Liver (tissue), 9 donors: ENCODE data around the gene ATP2C1. TPM values are rescaled to one million over a fixed set of nuclear protein-coding genes. Genes with fewer than 3 reads are reported as not detected.

Experiments
- DNase-seq: peaks from one replicate; pipeline ENCODE4 v3.0.0-alpha.2; 2017; ENCODE audit warnings: low spot score
- H3K27ac ChIP-seq, 2 donors: one replicate each; pipeline ENCODE4 v1.7.0; 2013; ENCODE audit warnings: inconsistent platforms in 2 of 2, low read length in 2 of 2, control low read depth in 1 of 2, low read depth in 1 of 2, mild to moderate bottlenecking in 1 of 2
- H3K27me3 ChIP-seq, 4 donors: one replicate each; pipeline versions ENCODE4 v1.6.1 to v1.7.0; 2013; ENCODE audit warnings: low read length in 3 of 4, inconsistent platforms in 1 of 4, mild to moderate bottlenecking in 1 of 4, moderate library complexity in 1 of 4; ENCODE audit not compliant: control insufficient read depth in 4 of 4, insufficient read depth in 4 of 4
- H3K36me3 ChIP-seq, 4 donors: one replicate each; pipeline versions ENCODE4 v1.6.1 to v1.7.0; 2013; ENCODE audit warnings: low read length in 3 of 4, mild to moderate bottlenecking in 3 of 4, low read depth in 1 of 4, moderate library complexity in 1 of 4; ENCODE audit not compliant: control insufficient read depth in 4 of 4, insufficient read depth in 3 of 4
- H3K4me1 ChIP-seq, 4 donors: one replicate each; pipeline versions ENCODE4 v1.6.1 to v1.7.0; 2013; ENCODE audit warnings: low read length in 3 of 4, mild to moderate bottlenecking in 3 of 4, moderate library complexity in 1 of 4; ENCODE audit not compliant: control insufficient read depth in 4 of 4, insufficient read depth in 4 of 4
- H3K4me3 ChIP-seq, 3 donors: one replicate each; pipeline versions ENCODE4 v1.6.1 to v1.7.0; 2013; ENCODE audit warnings: low read length in 3 of 3, control low read depth in 1 of 3, low read depth in 1 of 3, mild to moderate bottlenecking in 1 of 3
- H3K9ac ChIP-seq, 2 donors: one replicate each; pipeline ENCODE4 v1.7.0; 2013; ENCODE audit warnings: low read length in 2 of 2, mild to moderate bottlenecking in 2 of 2, moderate library complexity in 2 of 2, control low read depth in 1 of 2, low read depth in 1 of 2
- H3K9me3 ChIP-seq, 4 donors: one replicate each; pipeline versions ENCODE4 v1.6.1 to v1.7.0; 2013; ENCODE audit warnings: low read length in 3 of 4; ENCODE audit not compliant: control insufficient read depth in 4 of 4
- EGR1 ChIP-seq, 2 donors: IDR thresholded peaks; 2 replicates each; pipeline ENCODE4 v1.6.1; 2016 to 2018; ENCODE audit warnings: antibody characterized with exemption in 2 of 2, low read depth in 2 of 2
- FOXA1 ChIP-seq: IDR thresholded peaks from 2 replicates; pipeline ENCODE4 v1.6.1; 2016; ENCODE audit warnings: antibody characterized with exemption
- FOXA2 ChIP-seq: IDR thresholded peaks from 2 replicates; pipeline ENCODE4 v1.6.1; 2016; ENCODE audit warnings: antibody characterized with exemption
- GABPA ChIP-seq, 2 donors: IDR thresholded peaks in 1 of 2; conservative IDR thresholded peaks in 1 of 2; 2 replicates each; pipeline ENCODE4 v1.6.1; 2016; ENCODE audit warnings: antibody characterized with exemption in 2 of 2, mild to moderate bottlenecking in 1 of 2, moderate library complexity in 1 of 2
- HNF4A ChIP-seq, 2 donors: conservative IDR thresholded peaks; 2 replicates each; pipeline ENCODE4 v1.6.1; 2016; ENCODE audit warnings: antibody characterized with exemption in 2 of 2, mild to moderate bottlenecking in 2 of 2
- HNF4G ChIP-seq: IDR thresholded peaks from 2 replicates; pipeline ENCODE4 v1.6.1; 2016; ENCODE audit warnings: antibody characterized with exemption
- JUND ChIP-seq, 2 donors: IDR thresholded peaks; 2 replicates each; pipeline ENCODE4 v1.6.1; 2016; ENCODE audit warnings: antibody characterized with exemption in 2 of 2
- NR2F2 ChIP-seq: IDR thresholded peaks from 2 replicates; pipeline ENCODE4 v1.6.1; 2016; ENCODE audit warnings: antibody characterized with exemption
- RAD21 ChIP-seq, 2 donors: IDR thresholded peaks; 2 replicates each; pipeline ENCODE4 v1.6.1; 2016; ENCODE audit warnings: antibody characterized with exemption in 2 of 2, mild to moderate bottlenecking in 2 of 2
- RXRA ChIP-seq, 2 donors: IDR thresholded peaks; 2 replicates each; pipeline ENCODE4 v1.6.1; 2017 to 2018; ENCODE audit warnings: antibody characterized with exemption in 2 of 2, mild to moderate bottlenecking in 1 of 2
- SP1 ChIP-seq: IDR thresholded peaks from 2 replicates; pipeline ENCODE4 v1.6.1; 2018; ENCODE audit warnings: antibody characterized with exemption, mild to moderate bottlenecking
- TAF1 ChIP-seq: conservative IDR thresholded peaks from 2 replicates; pipeline ENCODE4 v1.6.1; 2016; ENCODE audit warnings: antibody characterized with exemption, mild to moderate bottlenecking
- YY1 ChIP-seq: IDR thresholded peaks from 2 replicates; pipeline ENCODE4 v1.6.1; 2016; ENCODE audit warnings: antibody characterized with exemption, mild to moderate bottlenecking
- WGBS: extraction: QIAGEN DNeasy Blood & Tissue Kit; methylation state at CpG from one replicate; pipeline ENCODE4 v1.1.7; 2013; 5-methylcytosine and 5-hydroxymethylcytosine counted together
- polyA plus RNA-seq, 2 donors: library from polyadenylated mRNA; stranded (reverse) in 1 of 2; unstranded in 1 of 2; fragments of 200-250 nt in 1 of 2; fragments of >200 nt in 1 of 2; fragmentation: Nextera tagmentation in 1 of 2; extraction: Ambion mirVana in 1 of 2; gene quantifications; one replicate each; pipeline versions ENCODE4 v1.2.1 to v1.2.3, GENCODE V29; 2013 to 2015
- total RNA-seq, 2 donors: library from RNA; depleted of rRNA; stranded (reverse); fragments of >200 nt; gene quantifications; one replicate each; pipeline ENCODE4 v1.2.3, GENCODE V29; 2014
- TF ChIP-seq, protein P1 (sequence below): fragments of 150-350 bp; IDR thresholded peaks from 2 replicates; pipeline ENCODE4 v1.5.1; 2017; ENCODE audit warnings: improper control_type of control experiment, low read depth, low read length; ENCODE audit not compliant: missing input control
- TF ChIP-seq, protein P2 (sequence below): IDR thresholded peaks from 2 replicates; pipeline ENCODE4 v1.6.1; 2016; ENCODE audit warnings: antibody characterized with exemption
- TF ChIP-seq, protein P3 (sequence below): IDR thresholded peaks from 2 replicates; pipeline ENCODE4 v1.6.1; 2016; ENCODE audit warnings: antibody characterized with exemption
- TF ChIP-seq, protein P4 (sequence below): IDR thresholded peaks from 2 replicates; pipeline ENCODE4 v1.6.1; 2016; ENCODE audit warnings: antibody characterized with exemption
- TF ChIP-seq, protein P5 (sequence below): IDR thresholded peaks from 2 replicates; pipeline ENCODE4 v1.6.1; 2016; ENCODE audit warnings: antibody characterized with exemption, mild to moderate bottlenecking
- donor health status: healthy.
- donor health status: healthy.
- donor health status: healthy.
- donor health status: healthy.
- donor health status: healthy.

ATP2C1 gene
- total and polyA plus RNA-seq, 4 donors: 10.5 to 45.1 (median 25.2) TPM

DNA sequence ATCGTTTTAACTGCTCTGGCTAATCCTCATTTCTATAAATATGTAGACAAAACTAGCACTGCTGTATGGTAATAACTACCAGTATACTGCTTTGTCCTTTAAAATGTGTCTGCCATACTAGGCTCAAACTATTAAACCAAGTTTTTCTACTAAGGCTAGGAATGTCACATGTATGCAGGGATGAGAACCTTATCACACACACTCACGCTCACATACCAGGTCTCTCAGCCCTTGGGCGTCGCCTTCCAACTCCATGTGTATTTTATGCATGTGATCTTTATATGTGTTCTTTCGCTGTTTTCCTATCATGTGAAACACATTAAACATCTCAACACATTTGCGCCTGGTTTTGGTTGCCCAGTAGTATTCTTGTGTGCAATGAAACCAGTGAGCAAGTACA, 32.6 kb downstream of the ATP2C1 start:
- H3K4me3 ChIP-seq: no peak overlapping the region
- DNase-seq: no peak
- no peaks in the 10 kb centered on the region for H3K36me3 ChIP-seq
- H3K27ac ChIP-seq: no peak overlapping the region
- H3K9me3 ChIP-seq: peaks cover 0 to 4% (median 0%) of the 10 kb centered on the region in 4 donors
- WGBS: 81% methylated on average over 6 of the region's 6 CpGs
- no peaks in the 10 kb centered on the region for H3K27me3 ChIP-seq
- no peaks in the 10 kb centered on the region for H3K4me1 ChIP-seq
- TF ChIP-seq NR2F2 (no peak), GABPA (IDR thresholded peaks at IDR 0.05 in 1 of 2, conservative IDR thresholded peaks at IDR 0.05 in 1 of 2) (no peak), FOXA2 (no peak), JUND (IDR thresholded peaks at IDR 0.05) (no peak), HNF4A (conservative IDR thresholded peaks at IDR 0.05) (no peak), HNF4G (no peak), FOXA1 (no peak), RAD21 (IDR thresholded peaks at IDR 0.05) (no peak)
- TF ChIP-seq, protein P1, sequence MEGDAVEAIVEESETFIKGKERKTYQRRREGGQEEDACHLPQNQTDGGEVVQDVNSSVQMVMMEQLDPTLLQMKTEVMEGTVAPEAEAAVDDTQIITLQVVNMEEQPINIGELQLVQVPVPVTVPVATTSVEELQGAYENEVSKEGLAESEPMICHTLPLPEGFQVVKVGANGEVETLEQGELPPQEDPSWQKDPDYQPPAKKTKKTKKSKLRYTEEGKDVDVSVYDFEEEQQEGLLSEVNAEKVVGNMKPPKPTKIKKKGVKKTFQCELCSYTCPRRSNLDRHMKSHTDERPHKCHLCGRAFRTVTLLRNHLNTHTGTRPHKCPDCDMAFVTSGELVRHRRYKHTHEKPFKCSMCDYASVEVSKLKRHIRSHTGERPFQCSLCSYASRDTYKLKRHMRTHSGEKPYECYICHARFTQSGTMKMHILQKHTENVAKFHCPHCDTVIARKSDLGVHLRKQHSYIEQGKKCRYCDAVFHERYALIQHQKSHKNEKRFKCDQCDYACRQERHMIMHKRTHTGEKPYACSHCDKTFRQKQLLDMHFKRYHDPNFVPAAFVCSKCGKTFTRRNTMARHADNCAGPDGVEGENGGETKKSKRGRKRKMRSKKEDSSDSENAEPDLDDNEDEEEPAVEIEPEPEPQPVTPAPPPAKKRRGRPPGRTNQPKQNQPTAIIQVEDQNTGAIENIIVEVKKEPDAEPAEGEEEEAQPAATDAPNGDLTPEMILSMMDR: no peak
- TF ChIP-seq, protein P2, sequence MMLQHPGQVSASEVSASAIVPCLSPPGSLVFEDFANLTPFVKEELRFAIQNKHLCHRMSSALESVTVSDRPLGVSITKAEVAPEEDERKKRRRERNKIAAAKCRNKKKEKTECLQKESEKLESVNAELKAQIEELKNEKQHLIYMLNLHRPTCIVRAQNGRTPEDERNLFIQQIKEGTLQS: no peak
- no peak overlapping the region for H3K9ac ChIP-seq

DNA sequence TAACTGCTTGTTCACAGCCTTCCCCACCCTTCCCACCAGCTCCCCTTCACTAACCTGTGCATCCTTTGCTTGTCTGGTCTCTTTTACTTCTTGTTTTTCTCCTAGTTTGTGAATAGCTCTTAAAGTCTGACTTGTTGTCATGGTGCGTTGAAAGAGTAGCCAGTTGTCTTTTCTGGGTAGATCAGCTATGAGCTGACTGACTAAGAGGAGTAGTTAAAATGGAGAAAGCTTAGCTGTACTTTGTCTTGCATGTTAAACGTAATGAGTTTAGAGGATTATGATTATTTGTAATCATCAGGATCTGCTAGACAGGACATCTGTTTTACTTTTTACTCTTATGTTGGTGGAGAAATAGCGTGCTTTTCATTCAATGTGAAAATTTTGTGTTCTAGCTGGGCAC, 35.9 kb downstream of the ATP2C1 start:
- WGBS: 67% methylated on average over 3 of the region's 3 CpGs
- Histone ChIP-seq H3K4me3 (no peak overlapping the region), H3K4me1 (no peaks in the 10 kb centered on the region), H3K27me3 (no peaks in the 10 kb centered on the region), H3K9me3 (no peaks in the 10 kb centered on the region), H3K36me3 (peaks cover 0 to 6% (median 1%) of the 10 kb centered on the region in 4 donors), H3K27ac (no peak overlapping the region), H3K9ac (no peak overlapping the region)
- DNase-seq: no peak
- TF ChIP-seq SP1 (no peak), EGR1 (IDR thresholded peaks at IDR 0.05; ENCODE audit: low read depth in 2 of 2) (no peak), RAD21 (IDR thresholded peaks at IDR 0.05) (no peak), RXRA (IDR thresholded peaks at IDR 0.05) (no peak), YY1 (no peak), HNF4A (conservative IDR thresholded peaks at IDR 0.05) (no peak), GABPA (IDR thresholded peaks at IDR 0.05 in 1 of 2, conservative IDR thresholded peaks at IDR 0.05 in 1 of 2) (no peak), TAF1 (no peak), FOXA1 (no peak), NR2F2 (no peak), JUND (IDR thresholded peaks at IDR 0.05) (no peak), HNF4G (no peak), FOXA2 (no peak)
- TF ChIP-seq, protein P2: no peak
- TF ChIP-seq, protein P3, sequence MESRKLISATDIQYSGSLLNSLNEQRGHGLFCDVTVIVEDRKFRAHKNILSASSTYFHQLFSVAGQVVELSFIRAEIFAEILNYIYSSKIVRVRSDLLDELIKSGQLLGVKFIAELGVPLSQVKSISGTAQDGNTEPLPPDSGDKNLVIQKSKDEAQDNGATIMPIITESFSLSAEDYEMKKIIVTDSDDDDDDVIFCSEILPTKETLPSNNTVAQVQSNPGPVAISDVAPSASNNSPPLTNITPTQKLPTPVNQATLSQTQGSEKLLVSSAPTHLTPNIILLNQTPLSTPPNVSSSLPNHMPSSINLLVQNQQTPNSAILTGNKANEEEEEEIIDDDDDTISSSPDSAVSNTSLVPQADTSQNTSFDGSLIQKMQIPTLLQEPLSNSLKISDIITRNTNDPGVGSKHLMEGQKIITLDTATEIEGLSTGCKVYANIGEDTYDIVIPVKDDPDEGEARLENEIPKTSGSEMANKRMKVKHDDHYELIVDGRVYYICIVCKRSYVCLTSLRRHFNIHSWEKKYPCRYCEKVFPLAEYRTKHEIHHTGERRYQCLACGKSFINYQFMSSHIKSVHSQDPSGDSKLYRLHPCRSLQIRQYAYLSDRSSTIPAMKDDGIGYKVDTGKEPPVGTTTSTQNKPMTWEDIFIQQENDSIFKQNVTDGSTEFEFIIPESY: no peak
- TF ChIP-seq, protein P4, sequence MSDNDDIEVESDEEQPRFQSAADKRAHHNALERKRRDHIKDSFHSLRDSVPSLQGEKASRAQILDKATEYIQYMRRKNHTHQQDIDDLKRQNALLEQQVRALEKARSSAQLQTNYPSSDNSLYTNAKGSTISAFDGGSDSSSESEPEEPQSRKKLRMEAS: no peak
- TF ChIP-seq, protein P5, sequence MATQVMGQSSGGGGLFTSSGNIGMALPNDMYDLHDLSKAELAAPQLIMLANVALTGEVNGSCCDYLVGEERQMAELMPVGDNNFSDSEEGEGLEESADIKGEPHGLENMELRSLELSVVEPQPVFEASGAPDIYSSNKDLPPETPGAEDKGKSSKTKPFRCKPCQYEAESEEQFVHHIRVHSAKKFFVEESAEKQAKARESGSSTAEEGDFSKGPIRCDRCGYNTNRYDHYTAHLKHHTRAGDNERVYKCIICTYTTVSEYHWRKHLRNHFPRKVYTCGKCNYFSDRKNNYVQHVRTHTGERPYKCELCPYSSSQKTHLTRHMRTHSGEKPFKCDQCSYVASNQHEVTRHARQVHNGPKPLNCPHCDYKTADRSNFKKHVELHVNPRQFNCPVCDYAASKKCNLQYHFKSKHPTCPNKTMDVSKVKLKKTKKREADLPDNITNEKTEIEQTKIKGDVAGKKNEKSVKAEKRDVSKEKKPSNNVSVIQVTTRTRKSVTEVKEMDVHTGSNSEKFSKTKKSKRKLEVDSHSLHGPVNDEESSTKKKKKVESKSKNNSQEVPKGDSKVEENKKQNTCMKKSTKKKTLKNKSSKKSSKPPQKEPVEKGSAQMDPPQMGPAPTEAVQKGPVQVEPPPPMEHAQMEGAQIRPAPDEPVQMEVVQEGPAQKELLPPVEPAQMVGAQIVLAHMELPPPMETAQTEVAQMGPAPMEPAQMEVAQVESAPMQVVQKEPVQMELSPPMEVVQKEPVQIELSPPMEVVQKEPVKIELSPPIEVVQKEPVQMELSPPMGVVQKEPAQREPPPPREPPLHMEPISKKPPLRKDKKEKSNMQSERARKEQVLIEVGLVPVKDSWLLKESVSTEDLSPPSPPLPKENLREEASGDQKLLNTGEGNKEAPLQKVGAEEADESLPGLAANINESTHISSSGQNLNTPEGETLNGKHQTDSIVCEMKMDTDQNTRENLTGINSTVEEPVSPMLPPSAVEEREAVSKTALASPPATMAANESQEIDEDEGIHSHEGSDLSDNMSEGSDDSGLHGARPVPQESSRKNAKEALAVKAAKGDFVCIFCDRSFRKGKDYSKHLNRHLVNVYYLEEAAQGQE: no peak
- TF ChIP-seq, protein P1: no peak
